ENCODE measurements around the gene ARHGAP28.

The ARHGAP28 gene

DNA sequence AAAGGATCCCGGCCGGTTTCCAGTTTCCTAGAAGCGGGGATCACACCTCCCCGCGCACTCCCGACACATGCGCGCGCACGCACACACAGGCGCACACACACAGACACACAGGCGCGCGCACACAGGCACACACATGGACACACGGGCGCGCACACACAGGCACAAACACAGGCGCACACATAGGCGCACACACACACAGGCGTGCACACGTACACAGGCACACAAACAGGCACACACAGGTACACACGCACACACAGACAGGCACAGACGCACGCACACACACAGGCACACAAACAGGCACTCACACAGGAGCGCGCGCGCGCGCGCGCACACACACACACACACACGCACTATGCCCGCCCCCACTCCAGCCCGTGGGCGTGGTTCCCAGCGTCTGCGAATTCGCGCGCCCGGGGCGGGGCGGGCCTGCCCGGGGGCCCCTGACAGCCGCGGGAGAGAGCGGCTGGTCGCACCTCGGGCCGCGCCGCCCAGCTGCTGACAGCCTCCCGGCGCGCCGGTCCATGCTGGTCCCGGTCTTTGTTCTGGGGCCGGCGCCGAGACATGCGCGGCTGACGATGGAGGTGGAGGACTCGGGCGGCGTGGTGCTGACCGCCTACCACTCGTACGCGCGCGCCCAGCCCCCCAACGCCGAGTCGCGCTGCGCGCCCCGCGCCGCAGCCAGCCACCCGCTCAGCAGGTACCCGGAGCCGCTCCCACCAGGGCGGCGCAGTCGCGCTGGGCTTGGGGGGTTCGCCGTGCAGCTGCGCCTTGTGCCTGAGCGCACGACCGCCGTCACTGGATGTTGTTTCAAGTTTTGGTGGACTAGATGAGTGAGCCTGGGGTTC lies at the start of gene ARHGAP28:
Gene ARHGAP28, plus strand, starts transcription at position 470 of the 845 bp plus-strand sequence. Its CDS starts 106 bp downstream, at position 576.
- DNase-seq, result peak; percentile 68

GRCh38 chr18:6681331-6681875 lies 48.1 kb upstream of the ARHGAP28 start:
- no peak for DNase-seq

DNA sequence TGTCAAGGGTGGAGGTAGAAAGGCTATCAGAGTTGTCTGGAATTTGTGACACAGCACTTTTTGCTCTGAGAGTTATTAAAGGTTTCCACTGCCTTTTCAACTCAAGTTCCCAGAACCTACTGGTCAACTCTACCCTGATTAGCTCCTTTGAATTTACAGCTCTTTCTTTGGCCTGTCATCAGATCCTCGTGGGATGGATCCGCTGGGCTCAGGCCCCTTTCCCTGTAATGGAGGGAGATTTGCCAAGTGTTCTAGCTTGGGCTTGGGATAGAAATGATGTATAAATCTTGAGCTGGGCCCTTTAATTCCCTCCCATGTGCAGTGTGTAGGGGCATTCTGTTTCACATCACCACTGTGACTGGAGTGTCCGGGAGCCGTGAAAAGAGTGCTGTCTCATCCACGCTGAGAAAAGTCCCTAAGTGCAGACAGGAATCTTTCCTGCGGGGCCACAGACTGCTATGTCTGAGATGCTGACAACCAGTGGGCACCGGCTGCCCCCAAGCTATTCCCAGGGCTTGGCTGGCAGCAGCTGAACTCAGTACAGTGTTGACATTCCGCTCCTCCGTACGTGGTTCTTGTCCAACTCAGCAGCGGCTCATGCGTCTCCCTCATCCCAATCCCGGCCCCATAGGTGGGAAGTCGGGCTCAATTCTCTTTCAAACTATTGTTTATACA lies 46.9 kb upstream of the ARHGAP28 start:
- no peak for DNase-seq

- no peak for DNase-seq
Measured at GRCh38 chr18:6683112-6683876, 46.2 kb upstream of the ARHGAP28 start.

- DNase-seq, result no peak
Measured at GRCh38 chr18:6687676-6688075, 41.8 kb upstream of the ARHGAP28 start.

DNA sequence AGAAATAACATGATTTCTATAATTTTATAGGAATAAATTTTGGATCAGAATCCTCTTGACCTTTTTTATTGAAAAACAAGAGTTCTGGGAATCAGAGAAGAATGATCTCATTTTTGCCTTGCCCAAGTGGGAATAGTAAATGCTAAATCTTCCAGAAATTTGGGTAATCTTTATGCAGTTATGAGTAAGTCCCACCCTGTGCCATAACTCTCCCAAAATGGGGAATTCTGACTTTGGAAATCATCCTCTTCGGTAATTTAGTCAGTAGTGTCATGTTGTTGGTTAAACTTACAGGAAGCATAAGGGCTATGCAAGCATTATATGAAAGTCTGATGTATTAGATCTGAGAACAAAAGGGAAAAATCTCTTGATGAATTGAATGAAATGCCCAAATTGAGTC lies 20.6 kb upstream of the ARHGAP28 start:
- DNase-seq, result no peak

- DNase-seq, result no peak
Measured at GRCh38 chr18:6711467-6711866, 18.0 kb upstream of the ARHGAP28 start.

DNA sequence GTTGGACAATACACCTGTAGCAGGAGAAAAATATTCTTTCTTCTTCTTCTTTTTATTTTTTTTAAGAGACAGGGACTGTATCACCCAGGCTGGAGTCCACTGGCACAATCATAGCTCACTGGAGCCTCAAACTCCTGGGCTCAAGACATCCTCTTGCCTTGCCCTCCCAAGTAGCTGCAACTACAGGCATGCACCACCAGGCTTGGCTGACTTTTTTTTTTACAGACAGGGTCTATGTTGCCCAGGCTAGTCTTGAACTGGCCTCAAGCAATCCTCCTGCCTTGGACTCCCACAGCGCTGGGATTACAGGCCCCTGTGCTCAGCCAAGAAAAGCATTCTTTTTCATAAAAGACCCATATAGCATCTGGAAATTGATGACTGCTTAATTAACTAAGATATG lies 17.1 kb upstream of the ARHGAP28 start:
- no peak for DNase-seq

GRCh38 chr18:6714010-6714409 lies 15.5 kb upstream of the ARHGAP28 start:
- DNase-seq, result no peak

GRCh38 chr18:6718267-6718666 lies 11.2 kb upstream of the ARHGAP28 start:
- no peak for DNase-seq

- no peak for DNase-seq
Measured at GRCh38 chr18:6719098-6719846, 10.2 kb upstream of the ARHGAP28 start.

DNA sequence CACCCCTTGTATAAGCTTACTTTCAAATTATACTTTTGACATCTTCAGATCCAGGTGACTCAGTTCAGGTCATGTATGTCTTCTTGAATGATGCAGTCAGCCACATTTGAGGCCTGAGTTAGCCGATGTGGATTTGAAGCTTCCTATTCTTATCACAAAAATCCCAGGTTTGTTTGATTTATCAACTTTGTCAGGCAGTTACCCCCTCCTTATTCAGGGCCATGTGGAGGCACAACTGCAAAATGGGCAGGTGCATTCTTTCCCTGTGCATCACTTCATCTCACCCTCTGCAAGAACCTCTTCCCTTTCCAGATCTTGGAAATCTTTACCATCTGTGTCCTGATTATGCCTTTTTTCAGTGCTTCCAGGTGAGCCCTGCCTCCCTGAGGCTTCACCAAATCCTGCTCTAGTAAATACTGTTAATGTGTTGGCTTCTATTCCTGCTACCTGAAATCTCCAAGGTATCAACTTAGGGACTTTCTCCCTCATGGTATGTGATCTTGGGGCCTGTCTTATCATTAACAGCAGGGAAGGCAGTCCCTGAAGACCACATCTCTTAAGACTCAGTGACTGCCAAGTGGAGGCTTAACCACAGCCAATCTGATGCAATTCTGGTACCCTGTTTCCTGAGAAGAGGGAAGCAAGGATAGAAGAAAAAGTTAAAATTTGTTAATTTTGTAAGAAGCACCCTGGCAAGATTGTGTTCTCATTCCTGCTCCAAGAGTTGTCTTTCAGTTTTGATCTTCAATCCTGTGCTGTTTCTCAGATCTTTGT lies 9.4 kb upstream of the ARHGAP28 start:
- no peak for DNase-seq

DNA sequence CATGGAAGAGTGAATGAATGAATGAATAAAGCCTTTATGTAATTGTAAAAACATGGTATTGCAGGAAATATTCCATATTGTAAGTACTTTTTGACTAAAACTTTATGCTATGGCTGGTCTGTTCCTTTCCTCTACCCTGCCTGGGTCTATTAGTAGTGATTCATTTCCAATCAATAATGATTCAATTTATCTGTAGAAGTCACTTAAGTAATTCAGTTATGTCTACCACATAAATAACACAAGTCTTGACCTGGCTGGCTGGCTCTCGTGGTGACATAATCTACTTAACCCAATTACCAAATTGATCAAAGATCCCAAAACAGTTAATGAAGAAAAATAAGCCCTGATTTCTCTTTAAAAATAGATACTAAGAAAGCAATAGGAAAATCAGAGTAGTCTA lies 7.8 kb upstream of the ARHGAP28 start:
- no peak for DNase-seq

DNA sequence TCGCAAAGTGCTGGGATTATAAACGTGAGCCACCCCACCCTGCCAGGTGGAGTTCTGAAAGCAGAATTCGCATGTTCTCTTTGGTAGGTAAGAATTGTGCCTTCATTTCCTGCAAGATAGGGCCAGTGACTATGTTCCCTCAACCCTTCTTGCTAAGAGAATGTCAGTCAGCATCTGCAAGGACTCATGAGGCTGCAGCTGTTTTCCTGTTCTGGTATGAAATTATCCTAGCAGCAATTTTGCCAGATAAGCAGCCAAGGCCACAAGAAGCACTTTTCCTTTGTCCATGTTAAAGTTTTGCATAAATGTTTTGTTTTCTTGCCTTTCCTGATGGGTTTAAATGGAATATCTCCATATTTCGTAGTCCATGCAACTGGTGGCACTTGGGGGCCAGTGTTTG lies 6.8 kb upstream of the ARHGAP28 start:
- no peak for DNase-seq

GRCh38 chr18:6724331-6724730 lies 5.2 kb upstream of the ARHGAP28 start:
- no peak for DNase-seq

DNA sequence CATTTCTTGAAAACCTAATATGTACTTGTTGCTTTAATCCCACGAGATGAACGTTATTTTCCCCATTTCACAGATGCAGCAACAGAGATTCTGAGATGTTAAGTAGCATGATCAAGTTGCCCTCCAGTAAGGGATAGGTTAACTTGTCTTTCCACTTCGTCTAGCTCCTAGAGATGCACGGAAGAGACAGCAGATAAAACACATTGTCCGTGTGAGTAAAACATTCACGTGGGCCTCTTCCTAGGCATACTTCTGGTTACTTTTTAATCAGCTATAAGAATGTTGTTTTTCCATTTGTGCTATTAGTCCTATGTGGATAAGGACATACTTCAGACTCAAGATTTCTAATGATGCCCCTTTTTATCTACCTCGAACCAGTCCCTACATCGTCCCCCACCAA lies 1.2 kb upstream of the ARHGAP28 start:
- no peak for DNase-seq

DNA sequence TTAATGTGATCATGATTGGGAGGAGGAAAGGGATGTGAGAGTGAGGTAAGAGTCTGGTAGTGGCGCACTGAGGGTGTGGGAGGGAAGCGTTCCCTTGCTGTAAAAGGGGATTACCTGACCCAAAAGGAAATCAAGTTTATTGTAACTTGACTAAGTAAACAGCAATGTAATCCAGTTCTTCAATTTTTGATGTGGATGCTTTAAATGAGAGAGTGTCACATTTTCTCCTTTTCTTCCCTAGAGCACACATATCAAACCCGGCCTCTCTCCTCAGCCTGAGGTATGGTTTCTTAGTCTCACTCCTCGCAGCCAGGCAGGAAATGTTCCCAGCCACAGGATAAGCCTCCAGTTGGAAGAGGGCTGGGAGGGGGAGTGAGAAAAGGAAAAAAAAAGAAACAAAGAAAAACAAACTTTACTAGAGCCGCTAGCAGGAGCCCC lies 688 bp upstream of the ARHGAP28 start:
- DNase-seq, result no peak

DNA sequence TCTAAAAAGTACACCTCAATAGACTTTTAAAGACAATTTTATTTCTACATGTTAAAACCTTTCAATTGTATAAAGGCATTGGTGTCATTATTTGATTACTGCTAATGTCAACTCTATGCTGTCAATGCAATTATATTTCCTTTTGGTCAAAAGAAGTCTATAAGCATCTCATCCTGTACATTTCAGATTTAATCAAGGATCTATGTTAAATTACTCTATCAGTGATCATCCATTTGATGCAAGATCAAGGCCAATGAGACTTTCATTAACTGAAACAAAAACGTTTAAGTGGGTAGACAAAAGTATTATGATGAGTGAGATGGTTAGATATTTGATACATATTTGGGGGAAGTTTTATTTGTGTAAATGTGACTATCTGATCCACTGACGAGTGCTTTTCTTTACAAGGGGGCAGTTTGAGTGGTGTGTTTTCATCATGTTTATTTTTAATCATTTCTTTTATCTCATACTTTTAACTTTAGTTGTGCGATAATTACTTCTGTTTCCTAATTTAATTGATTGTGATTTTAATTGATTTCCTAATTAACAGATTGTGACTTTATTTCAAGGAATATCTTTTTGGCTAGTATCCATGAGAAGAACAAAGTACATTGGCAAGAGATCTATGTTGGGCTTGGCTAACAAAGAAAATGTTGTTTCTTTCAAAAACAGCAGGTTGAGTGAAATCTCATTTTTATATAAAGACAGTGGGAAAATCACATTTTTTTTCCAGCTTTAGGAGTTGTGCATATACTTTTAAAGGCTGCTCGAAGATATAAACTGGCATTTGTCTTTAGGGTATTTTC lies 1.1 kb downstream of the ARHGAP28 start:
- no peak for DNase-seq

- DNase-seq, result peak; percentile 98
Measured at GRCh38 chr18:6731222-6731596, 1.7 kb downstream of the ARHGAP28 start.

DNA sequence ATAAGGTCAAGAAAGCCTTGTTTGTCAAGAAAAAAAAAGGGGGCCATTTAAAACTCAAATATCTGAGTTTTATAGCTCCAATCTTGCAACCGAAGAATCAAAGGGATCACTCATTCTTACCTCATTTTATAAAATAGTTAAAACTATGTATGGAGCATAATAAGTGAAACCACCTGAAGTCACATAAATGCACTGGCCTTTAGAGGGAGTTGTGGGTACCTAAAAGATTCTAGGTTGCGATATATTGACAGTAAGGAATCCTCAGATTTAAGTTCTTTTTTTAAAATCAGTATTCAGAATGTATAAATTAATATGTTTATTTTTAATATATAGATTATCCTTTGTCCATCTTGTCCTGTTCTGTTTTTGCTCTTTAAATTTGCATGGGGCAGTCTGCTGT lies 3.4 kb downstream of the ARHGAP28 start:
- no peak for DNase-seq

DNA sequence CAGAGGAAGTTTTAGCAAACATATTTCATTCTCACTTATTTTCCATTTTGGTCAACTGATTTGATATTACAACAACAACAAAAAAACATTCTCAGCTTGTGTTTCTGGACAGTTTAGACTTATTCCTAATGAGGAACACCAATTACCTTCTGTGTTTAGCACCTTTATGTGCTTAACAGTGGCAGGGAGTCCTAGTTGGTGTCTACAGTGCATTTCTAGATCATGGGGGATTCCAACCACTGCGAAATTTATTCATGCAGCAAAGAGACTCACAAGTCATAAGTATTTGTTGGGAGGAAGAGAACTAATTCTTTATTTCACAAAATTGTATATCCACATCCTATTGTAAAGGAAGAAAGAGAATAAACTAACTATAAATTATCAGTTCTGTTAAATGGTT lies 4.2 kb downstream of the ARHGAP28 start:
- DNase-seq, result no peak

All from DMS 273 treated with DMSO at 0.1 percent for 48 hours (cell line).